ENCODE results near the gene MUC5B. TPM values are rescaled to one million over a fixed set of nuclear protein-coding genes. Genes with fewer than 3 reads are reported as not detected.

Gene MUC5B
- total RNA-seq, 2 experiments from 2014 or later: not detected

DNA sequence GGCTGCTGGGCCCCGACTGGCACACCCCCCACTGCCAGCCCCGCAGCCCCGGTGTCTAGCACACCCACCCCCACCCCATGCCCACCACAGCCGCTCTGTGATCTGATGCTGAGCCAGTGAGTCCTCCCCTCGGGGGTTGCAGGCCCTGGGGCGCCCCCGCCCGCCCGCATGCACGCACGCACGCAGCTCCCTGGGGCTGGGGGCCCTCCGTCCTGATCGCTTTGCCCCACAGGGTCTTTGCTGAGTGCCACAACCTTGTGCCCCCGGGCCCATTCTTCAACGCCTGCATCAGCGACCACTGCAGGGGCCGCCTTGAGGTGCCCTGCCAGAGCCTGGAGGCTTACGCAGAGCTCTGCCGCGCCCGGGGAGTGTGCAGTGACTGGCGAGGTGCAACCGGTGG, 32.3 kb downstream of the MUC5B start:
- no peaks in the 10 kb centered on the region for H3K4me1 Mint-ChIP-seq (ENCODE audit: low read depth)
- H3K36me3 Mint-ChIP-seq (ENCODE audit: low read depth): no peaks in the 10 kb centered on the region
- no peak overlapping the region for H3K27ac Mint-ChIP-seq
- H3K4me3 Mint-ChIP-seq: no peak overlapping the region
- ChIA-PET CTCF (no interaction called here), POLR2A (no interaction called here)
- TF ChIP-seq, protein P1, sequence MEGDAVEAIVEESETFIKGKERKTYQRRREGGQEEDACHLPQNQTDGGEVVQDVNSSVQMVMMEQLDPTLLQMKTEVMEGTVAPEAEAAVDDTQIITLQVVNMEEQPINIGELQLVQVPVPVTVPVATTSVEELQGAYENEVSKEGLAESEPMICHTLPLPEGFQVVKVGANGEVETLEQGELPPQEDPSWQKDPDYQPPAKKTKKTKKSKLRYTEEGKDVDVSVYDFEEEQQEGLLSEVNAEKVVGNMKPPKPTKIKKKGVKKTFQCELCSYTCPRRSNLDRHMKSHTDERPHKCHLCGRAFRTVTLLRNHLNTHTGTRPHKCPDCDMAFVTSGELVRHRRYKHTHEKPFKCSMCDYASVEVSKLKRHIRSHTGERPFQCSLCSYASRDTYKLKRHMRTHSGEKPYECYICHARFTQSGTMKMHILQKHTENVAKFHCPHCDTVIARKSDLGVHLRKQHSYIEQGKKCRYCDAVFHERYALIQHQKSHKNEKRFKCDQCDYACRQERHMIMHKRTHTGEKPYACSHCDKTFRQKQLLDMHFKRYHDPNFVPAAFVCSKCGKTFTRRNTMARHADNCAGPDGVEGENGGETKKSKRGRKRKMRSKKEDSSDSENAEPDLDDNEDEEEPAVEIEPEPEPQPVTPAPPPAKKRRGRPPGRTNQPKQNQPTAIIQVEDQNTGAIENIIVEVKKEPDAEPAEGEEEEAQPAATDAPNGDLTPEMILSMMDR (IDR thresholded peaks at IDR 0.05): no peak
- H3K9me3 Mint-ChIP-seq: peaks cover 4% of the 10 kb centered on the region
- DNase-seq: no peak
- ATAC-seq: no peak
- intact Hi-C loops (cut with micrococcal nuclease): no loop called here
- no peaks in the 10 kb centered on the region for H3K27me3 Mint-ChIP-seq

DNA sequence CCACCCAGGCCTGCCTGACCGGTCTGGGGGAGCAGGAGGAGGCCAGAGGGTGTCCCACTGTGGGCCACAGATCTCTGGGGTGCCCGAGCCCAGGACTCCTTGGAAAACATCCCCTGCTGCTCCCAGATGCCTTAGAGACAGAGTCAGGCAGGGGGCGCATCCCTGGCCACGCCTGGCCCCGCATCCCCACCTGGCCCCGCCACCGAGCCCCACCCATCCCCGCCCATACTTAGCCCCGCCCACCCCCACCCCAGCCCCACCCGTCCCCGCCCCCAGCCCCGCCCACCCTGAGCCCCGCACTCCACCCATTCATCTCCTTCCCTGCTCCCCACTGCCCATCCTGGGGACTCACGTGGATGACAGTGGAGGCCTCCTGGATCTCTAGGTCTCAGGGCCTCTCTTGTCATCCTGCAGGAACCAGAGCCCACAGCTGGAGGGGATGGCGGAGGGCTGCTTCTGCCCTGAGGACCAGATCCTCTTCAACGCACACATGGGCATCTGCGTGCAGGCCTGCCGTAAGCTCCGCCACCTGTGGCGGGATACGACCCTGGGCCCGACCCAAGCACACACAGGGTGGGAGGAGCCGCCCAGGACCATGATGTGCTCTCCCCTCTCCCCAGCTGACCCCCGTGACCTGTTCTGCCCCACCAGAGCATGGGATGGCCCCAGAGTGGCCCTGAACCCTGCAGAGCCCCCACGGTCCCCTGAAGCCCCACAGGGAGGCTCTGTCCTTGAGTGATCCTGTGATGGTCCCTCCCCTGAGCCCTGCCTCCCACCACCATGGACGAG, 33.6 kb downstream of the MUC5B start:
- no peaks in the 10 kb centered on the region for H3K36me3 Mint-ChIP-seq (ENCODE audit: low read depth)
- ATAC-seq (no peak), DNase-seq (no peak)
- H3K27ac Mint-ChIP-seq: no peak overlapping the region
- H3K9me3 Mint-ChIP-seq: no peaks in the 10 kb centered on the region
- no peaks in the 10 kb centered on the region for H3K4me1 Mint-ChIP-seq (ENCODE audit: low read depth)
- TF ChIP-seq, protein P1 (IDR thresholded peaks at IDR 0.05): no peak
- ChIA-PET POLR2A (no interaction called here), CTCF (no interaction called here)
- intact Hi-C loops (cut with micrococcal nuclease): no loop called here
- no peaks in the 10 kb centered on the region for H3K27me3 Mint-ChIP-seq
- no peak overlapping the region for H3K4me3 Mint-ChIP-seq

DNA sequence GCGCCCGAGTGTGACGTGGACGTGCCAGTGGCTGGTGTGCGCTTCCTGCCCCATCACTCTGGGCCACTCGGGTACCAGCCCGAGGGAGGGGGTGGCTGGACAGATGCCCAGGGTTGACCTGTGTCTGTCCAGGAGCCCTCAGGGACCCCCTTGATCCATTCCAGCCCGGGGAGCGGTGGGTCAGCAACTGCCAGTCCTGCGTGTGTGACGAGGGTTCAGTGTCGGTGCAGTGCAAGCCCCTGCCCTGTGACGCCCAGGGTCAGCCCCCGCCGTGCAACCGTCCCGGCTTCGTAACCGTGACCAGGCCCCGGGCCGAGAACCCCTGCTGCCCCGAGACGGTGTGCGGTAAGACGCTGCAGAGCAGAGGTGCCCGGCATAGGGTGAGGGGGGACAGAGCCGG, 34.5 kb downstream of the MUC5B start:
- DNase-seq (no peak), ATAC-seq (no peak)
- intact Hi-C loops (cut with micrococcal nuclease): no loop called here
- H3K27ac Mint-ChIP-seq: no peak overlapping the region
- ChIA-PET POLR2A (no interaction called here), CTCF (no interaction called here)
- TF ChIP-seq, protein P1 (IDR thresholded peaks at IDR 0.05): no peak
- no peaks in the 10 kb centered on the region for H3K9me3 Mint-ChIP-seq
- peaks cover 4% of the 10 kb centered on the region for H3K4me1 Mint-ChIP-seq (ENCODE audit: low read depth)
- H3K36me3 Mint-ChIP-seq (ENCODE audit: low read depth): no peaks in the 10 kb centered on the region
- no peak overlapping the region for H3K4me3 Mint-ChIP-seq
- no peaks in the 10 kb centered on the region for H3K27me3 Mint-ChIP-seq

DNA sequence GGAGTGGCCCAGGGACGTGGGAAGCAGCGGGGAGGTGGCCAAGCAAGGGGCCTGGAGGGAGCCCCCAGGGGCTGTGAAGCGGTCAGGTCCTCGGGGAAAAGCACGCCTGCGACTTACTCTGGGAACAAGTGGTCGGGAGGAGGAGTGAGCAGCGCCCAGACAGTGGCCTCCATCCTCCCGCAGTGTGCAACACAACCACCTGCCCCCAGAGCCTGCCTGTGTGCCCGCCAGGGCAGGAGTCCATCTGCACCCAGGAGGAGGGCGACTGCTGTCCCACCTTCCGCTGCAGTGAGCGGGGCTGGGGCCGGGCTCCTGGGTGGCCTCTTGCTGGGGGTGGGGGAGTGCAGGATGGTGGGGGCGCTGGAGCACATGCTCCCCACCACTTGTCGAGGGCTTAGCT, 35.0 kb downstream of the MUC5B start:
- intact Hi-C loops (cut with micrococcal nuclease): no loop called here
- H3K4me1 Mint-ChIP-seq (ENCODE audit: low read depth): peaks cover 8% of the 10 kb centered on the region
- CTCF ChIA-PET: no interaction called here
- no peak overlapping the region for H3K4me3 Mint-ChIP-seq
- H3K36me3 Mint-ChIP-seq (ENCODE audit: low read depth): no peaks in the 10 kb centered on the region
- H3K27ac Mint-ChIP-seq: no peak overlapping the region
- H3K9me3 Mint-ChIP-seq: no peaks in the 10 kb centered on the region
- DNase-seq (no peak), ATAC-seq (no peak)
- POLR2A ChIA-PET: no interaction called here
- no peaks in the 10 kb centered on the region for H3K27me3 Mint-ChIP-seq
- TF ChIP-seq, protein P1 (IDR thresholded peaks at IDR 0.05): no peak

DNA sequence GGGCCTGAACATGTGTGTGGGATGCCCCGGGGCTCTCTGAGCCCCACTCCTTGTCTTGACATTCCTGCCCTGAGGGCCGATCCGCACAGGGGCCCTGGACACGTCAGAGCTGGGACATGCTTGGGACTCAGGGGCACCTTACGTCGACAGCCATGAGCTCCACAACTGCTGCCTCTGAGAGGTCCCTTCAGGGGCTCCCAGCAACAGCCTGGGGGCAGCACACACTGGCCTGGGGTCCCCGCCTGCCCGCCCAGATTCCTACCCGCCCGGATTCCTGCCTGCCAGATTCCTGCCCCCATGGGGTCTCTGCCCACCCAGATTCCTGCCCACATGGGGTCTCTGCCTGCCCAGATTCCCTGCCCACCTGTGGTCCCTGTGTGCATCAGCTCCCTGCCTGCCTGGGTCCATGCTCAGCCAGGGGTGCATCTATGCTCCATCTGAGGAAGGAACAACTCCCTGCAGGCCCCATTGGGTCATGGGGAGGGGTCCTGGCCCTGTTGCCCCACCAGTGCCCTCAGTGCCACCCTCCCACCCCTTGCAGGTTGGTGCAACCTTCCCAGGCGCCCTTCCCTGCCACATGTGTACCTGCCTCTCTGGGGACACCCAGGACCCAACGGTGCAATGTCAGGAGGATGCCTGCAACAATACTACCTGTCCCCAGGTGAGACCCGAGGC, 35.7 kb downstream of the MUC5B start:
- Mint-ChIP-seq H3K36me3 (ENCODE audit: low read depth) (no peaks in the 10 kb centered on the region), H3K4me3 (no peak overlapping the region), H3K4me1 (ENCODE audit: low read depth) (peaks cover 11% of the 10 kb centered on the region), H3K27me3 (no peaks in the 10 kb centered on the region), H3K9me3 (no peaks in the 10 kb centered on the region), H3K27ac (no peak overlapping the region)
- ATAC-seq: no peak
- POLR2A ChIA-PET: no interaction called here
- no peak for DNase-seq
- TF ChIP-seq, protein P1 (IDR thresholded peaks at IDR 0.05): no peak
- CTCF ChIA-PET: no interaction called here
- intact Hi-C loops (cut with micrococcal nuclease): no loop called here
